PFSK-1 (cell line): ENCODE data around the gene PHLPP1.

Experiments used
- FOXP2 ChIP-seq: optimal IDR thresholded peaks from 2 replicates; pipeline ENCODE3; 2011; ENCODE audit warnings: borderline replicate concordance, control low read depth, inconsistent platforms; ENCODE audit not compliant: insufficient read depth; ENCODE audit errors: extremely low read length, extremely low read depth
- POLR2AphosphoS5 ChIP-seq: IDR thresholded peaks from 2 replicates; pipeline ENCODE4 v1.6.1; 2012; ENCODE audit warnings: low read depth, mild to moderate bottlenecking, control low read depth, low read length, moderate library complexity
- SIN3A ChIP-seq: IDR thresholded peaks from 2 replicates; pipeline ENCODE4 v1.6.1; 2012; ENCODE audit warnings: mild to moderate bottlenecking, low read length, moderate library complexity, borderline replicate concordance; ENCODE audit not compliant: insufficient read depth
- TAF1 ChIP-seq: IDR thresholded peaks from 2 replicates; pipeline ENCODE4 v1.6.1; 2012; ENCODE audit warnings: low read length, control low read depth, borderline replicate concordance; ENCODE audit not compliant: insufficient read depth
- TF ChIP-seq, protein P1 (sequence below), 2 experiments: IDR thresholded peaks; 2 replicates each; pipeline versions ENCODE4 v1.6.1 to v1.8.0; 2011 to 2012; ENCODE audit warnings: low read depth in 2 of 2, low read length in 2 of 2, control low read depth in 1 of 2, inconsistent platforms in 1 of 2, mild to moderate bottlenecking in 1 of 2, moderate library complexity in 1 of 2; ENCODE audit not compliant: insufficient read depth in 1 of 2

PHLPP1 gene

DNA sequence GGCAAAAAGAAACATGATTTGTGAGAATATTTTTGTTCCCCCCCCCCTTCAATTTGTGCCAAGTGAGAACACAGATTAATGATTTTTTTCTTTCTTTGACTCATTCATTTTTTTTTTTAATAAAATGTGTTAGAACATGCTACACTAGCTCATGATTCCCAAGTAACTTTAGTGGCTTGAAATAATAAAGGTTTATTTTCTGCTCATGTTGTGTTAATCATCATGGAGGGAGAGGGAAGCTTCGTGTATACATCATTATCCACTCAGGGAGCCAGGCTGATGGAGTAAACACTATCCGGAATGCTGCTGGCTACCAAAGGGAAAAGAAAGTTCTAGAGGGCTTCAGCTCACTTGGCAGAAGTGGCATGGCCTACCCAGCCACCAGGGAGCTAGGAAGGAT, 40.6 kb downstream of the PHLPP1 start:
- no peak for TF ChIP-seq FOXP2
- TF ChIP-seq SIN3A = no peak
- TF ChIP-seq TAF1 = no peak
- TF ChIP-seq, protein P1, sequence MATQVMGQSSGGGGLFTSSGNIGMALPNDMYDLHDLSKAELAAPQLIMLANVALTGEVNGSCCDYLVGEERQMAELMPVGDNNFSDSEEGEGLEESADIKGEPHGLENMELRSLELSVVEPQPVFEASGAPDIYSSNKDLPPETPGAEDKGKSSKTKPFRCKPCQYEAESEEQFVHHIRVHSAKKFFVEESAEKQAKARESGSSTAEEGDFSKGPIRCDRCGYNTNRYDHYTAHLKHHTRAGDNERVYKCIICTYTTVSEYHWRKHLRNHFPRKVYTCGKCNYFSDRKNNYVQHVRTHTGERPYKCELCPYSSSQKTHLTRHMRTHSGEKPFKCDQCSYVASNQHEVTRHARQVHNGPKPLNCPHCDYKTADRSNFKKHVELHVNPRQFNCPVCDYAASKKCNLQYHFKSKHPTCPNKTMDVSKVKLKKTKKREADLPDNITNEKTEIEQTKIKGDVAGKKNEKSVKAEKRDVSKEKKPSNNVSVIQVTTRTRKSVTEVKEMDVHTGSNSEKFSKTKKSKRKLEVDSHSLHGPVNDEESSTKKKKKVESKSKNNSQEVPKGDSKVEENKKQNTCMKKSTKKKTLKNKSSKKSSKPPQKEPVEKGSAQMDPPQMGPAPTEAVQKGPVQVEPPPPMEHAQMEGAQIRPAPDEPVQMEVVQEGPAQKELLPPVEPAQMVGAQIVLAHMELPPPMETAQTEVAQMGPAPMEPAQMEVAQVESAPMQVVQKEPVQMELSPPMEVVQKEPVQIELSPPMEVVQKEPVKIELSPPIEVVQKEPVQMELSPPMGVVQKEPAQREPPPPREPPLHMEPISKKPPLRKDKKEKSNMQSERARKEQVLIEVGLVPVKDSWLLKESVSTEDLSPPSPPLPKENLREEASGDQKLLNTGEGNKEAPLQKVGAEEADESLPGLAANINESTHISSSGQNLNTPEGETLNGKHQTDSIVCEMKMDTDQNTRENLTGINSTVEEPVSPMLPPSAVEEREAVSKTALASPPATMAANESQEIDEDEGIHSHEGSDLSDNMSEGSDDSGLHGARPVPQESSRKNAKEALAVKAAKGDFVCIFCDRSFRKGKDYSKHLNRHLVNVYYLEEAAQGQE (IDR thresholded peaks at IDR 0.05; ENCODE audit: insufficient read depth in 1 of 2, low read depth in 2 of 2, low read length in 2 of 2) = no peak
- no peak for TF ChIP-seq POLR2AphosphoS5

DNA sequence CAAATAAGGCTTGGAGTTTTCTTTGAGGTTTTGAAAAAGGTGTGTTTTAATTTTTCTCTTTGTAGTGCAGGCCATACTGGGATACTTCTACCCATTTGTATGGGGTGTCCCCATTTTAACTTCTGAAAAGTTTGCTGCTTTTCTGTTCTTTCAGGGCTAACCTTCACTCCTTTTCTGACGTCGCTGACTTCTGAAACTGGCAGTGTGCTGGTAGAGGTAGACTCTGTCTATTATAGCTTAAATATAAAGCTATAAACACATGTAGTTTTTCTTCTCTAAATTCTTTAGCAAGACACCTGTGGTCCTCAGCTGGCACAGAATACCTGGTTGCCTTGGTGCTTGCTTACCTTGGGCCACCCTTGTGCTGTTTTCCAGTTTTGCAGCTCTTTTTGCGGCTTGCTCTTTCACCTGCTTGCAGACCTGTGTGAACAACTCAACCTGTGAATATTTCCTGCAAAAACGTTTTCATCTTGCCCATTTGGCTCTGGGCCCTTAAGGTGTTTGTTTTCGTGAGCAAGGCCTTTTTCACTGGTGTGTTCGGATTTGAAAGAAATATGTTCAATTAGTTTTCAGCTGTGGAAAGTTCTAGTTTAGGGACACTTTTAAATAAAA, 42.2 kb downstream of the PHLPP1 start:
- TF ChIP-seq, protein P1 (IDR thresholded peaks at IDR 0.05; ENCODE audit: insufficient read depth in 1 of 2, low read depth in 2 of 2, low read length in 2 of 2) = no peak
- TF ChIP-seq FOXP2 (no peak), TAF1 (no peak), POLR2AphosphoS5 (no peak), SIN3A (no peak)

DNA sequence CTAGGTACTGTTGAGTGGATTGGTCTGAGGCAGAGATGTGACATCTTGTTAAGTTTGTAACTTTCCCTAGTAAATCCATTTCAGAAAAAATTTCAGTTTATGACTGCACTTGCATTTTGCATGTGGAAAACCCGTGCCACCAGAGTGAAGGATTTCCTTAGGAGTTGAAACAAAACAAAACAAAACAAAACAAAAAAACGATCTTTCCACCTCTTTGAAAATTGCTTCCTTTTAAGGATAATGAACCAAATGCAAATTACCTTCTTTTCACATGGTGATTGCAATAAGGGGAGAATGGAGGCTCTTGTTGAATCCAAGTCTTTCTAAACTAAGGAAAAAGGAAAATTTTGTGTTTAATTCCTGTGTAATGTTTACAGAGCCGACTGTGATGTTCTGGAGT, 43.2 kb downstream of the PHLPP1 start:
- TF ChIP-seq TAF1 = no peak
- TF ChIP-seq, protein P1 (IDR thresholded peaks at IDR 0.05; ENCODE audit: insufficient read depth in 1 of 2, low read depth in 2 of 2, low read length in 2 of 2) = no peak
- no peak for TF ChIP-seq FOXP2
- no peak for TF ChIP-seq SIN3A
- TF ChIP-seq POLR2AphosphoS5 = no peak

DNA sequence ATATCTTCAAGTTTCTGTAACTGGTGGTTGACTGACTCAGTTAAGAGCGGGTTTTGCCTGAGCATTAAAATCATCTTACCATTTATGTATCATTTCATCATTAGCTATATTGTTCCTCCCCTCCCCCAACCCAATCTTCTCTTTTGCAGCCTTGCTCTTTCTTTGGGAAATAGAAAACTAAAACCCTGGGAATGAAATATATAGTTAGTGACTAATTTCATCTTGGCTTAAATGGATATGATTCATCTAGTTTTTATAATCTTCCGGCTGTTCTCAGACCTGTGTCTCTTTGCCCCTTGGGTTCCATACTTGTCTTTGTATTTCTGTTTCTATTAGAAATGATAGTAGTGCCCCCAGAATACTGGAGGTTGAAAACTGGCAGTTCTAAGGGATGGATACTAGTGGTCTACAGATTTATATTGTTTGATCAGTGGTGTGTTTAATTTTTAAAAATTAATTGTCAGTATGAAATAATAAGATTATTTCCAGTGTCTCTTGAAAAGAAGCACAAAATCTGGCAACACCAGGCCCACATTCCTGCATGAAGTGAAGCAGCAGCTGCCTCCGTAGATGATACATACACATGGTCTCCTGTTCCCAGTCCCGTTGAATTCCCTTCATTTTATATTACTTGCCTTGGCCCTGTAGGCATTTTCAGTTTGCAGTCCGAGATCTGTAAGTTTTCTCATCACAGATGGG, 44.5 kb downstream of the PHLPP1 start:
- TF ChIP-seq TAF1 = no peak
- TF ChIP-seq POLR2AphosphoS5 = no peak
- TF ChIP-seq FOXP2 = no peak
- TF ChIP-seq, protein P1 (IDR thresholded peaks at IDR 0.05; ENCODE audit: insufficient read depth in 1 of 2, low read depth in 2 of 2, low read length in 2 of 2) = no peak
- no peak for TF ChIP-seq SIN3A
